GM18907 (cell line): ENCODE measurements around the gene USP27X.

Source experiments
- ATAC-seq: cut with Tn5 transposase; IDR thresholded peaks from one replicate; pipeline ENCODE4 v1.9.1; 2021; ENCODE audit warnings: mild to moderate bottlenecking, moderate library complexity; ENCODE audit not compliant: unreplicated experiment

The USP27X gene

GRCh38 chrX:49880668-49881067, 1.4 kb downstream of the USP27X start:
- no peak for ATAC-seq

- ATAC-seq: peak; percentile 67
Measured at GRCh38 chrX:49884290-49884862, 5.1 kb downstream of the USP27X start.

GRCh38 chrX:49892542-49892941, 13.3 kb downstream of the USP27X start:
- no peak for ATAC-seq

GRCh38 chrX:49896951-49897350, 17.7 kb downstream of the USP27X start:
- ATAC-seq: no peak

- ATAC-seq: no peak
Measured at GRCh38 chrX:49901048-49901447, 21.8 kb downstream of the USP27X start.

- ATAC-seq: peak; percentile 71
Measured at GRCh38 chrX:49910344-49910743, 31.1 kb downstream of the USP27X start.

- no peak for ATAC-seq
Measured at GRCh38 chrX:49912086-49912485, 32.8 kb downstream of the USP27X start.

- ATAC-seq: no peak
Measured at GRCh38 chrX:49912861-49913260, 33.6 kb downstream of the USP27X start.

GRCh38 chrX:49915361-49916222, 36.3 kb downstream of the USP27X start:
- peak; percentile 78 for ATAC-seq

- no peak for ATAC-seq
Measured at GRCh38 chrX:49919617-49920016, 40.3 kb downstream of the USP27X start.

- ATAC-seq: no peak
Measured at GRCh38 chrX:49921109-49921508, 41.8 kb downstream of the USP27X start.

GRCh38 chrX:49922291-49923241, 43.3 kb downstream of the USP27X start, which contains the start of gene CLCN5:
TSS of gene CLCN5 (plus strand) at chrX:49922596. CDS start at chrX:49925299, 2,703 bp downstream.
- ATAC-seq: peak; percentile 96

- ATAC-seq: no peak
Measured at GRCh38 chrX:49925176-49925575, 45.9 kb downstream of the USP27X start.

- no peak for ATAC-seq
Measured at GRCh38 chrX:49930039-49930438, 50.8 kb downstream of the USP27X start.
